MM.1S (cell line): ENCODE data around the gene LYRM4.

Source experiments
- DNase-seq: peaks from one replicate; pipeline ENCODE4 v3.0.0-alpha.2; 2015
- H2AFZ ChIP-seq: fragments of 300-600 bp; sonication (generic); 2 replicates; pipeline ENCODE4 v1.6.0; 2016; ENCODE audit warnings: antibody characterized with exemption, low read length
- H3F3A ChIP-seq: fragments of 300-600 bp; sonication (generic); 2 replicates; pipeline ENCODE4 v1.6.1; 2016; ENCODE audit warnings: mild to moderate bottlenecking, antibody characterized with exemption, low read length, moderate library complexity, mixed read lengths; ENCODE audit not compliant: insufficient read depth
- H3K27ac ChIP-seq: fragments of 300-600 bp; sonication (generic); 2 replicates; pipeline ENCODE4 v1.5.1; 2016; ENCODE audit warnings: mild to moderate bottlenecking, low read length
- H3K27me3 ChIP-seq: fragments of 300-600 bp; sonication (generic); replicated peaks from 2 replicates; pipeline ENCODE4 v1.6.0; 2016; ENCODE audit warnings: low read length; ENCODE audit not compliant: insufficient read depth
- H3K36me3 ChIP-seq: fragments of 300-600 bp; sonication (generic); replicated peaks from 2 replicates; pipeline ENCODE4 v1.6.1; 2016; ENCODE audit warnings: mild to moderate bottlenecking, low read length, mixed read lengths; ENCODE audit not compliant: insufficient read depth
- H3K4me1 ChIP-seq: fragments of 300-600 bp; sonication (generic); 2 replicates; pipeline ENCODE4 v1.6.1; 2016; ENCODE audit warnings: low read length, mixed read lengths
- H3K4me2 ChIP-seq: fragments of 300-600 bp; sonication (generic); 2 replicates; pipeline ENCODE4 v1.6.0; 2016; ENCODE audit warnings: low read depth, low read length
- H3K4me3 ChIP-seq: fragments of 300-600 bp; sonication (generic); 2 replicates; pipeline ENCODE4 v1.5.1; 2016; ENCODE audit warnings: low read length, mixed read lengths
- H3K79me2 ChIP-seq: fragments of 300-600 bp; sonication (generic); 2 replicates; pipeline ENCODE4 v1.6.1; 2016; ENCODE audit warnings: mixed run types, low read length, mixed read lengths
- H3K9ac ChIP-seq: fragments of 300-600 bp; sonication (generic); 2 replicates; pipeline ENCODE4 v1.6.1; 2016; ENCODE audit warnings: low read length, mixed read lengths
- H3K9me2 ChIP-seq: fragments of 300-600 bp; sonication (generic); replicated peaks from 2 replicates; pipeline ENCODE4 v1.6.1; 2016; ENCODE audit warnings: mild to moderate bottlenecking, low read length, mixed read lengths; ENCODE audit not compliant: insufficient read depth
- H3K9me3 ChIP-seq: fragments of 300-600 bp; sonication (generic); replicated peaks from 2 replicates; pipeline ENCODE4 v1.6.1; 2016; ENCODE audit warnings: mild to moderate bottlenecking, low read length, mixed read lengths; ENCODE audit not compliant: insufficient read depth
- H4K20me1 ChIP-seq: fragments of 300-600 bp; sonication (generic); 2 replicates; pipeline ENCODE4 v1.6.1; 2016; ENCODE audit warnings: mild to moderate bottlenecking, low read length, moderate library complexity, mixed read lengths; ENCODE audit not compliant: insufficient read depth
- CTCF ChIP-seq: fragments of 300-600 bp; sonication (generic); IDR thresholded peaks from 2 replicates; pipeline ENCODE4 v1.5.1; 2016; ENCODE audit warnings: antibody characterized with exemption, low read length, mixed read lengths
- EZH2 ChIP-seq: fragments of 300-600 bp; sonication (generic); optimal IDR thresholded peaks from 2 replicates; pipeline ENCODE3; 2017; ENCODE audit warnings: low read depth, mild to moderate bottlenecking, antibody characterized with exemption, low read length, mixed read lengths
- EZH2phosphoT487 ChIP-seq: fragments of 300-600 bp; sonication (generic); IDR thresholded peaks from 2 replicates; pipeline ENCODE4 v1.6.1; 2018; ENCODE audit warnings: antibody characterized with exemption, low read length

Gene LYRM4

GRCh38 chr6:5153186-5153585 lies 107.6 kb downstream of the LYRM4 start:
- no peak for TF ChIP-seq EZH2
- no peak for TF ChIP-seq CTCF
- no peak for TF ChIP-seq EZH2phosphoT487
- Histone ChIP-seq H4K20me1 (no peaks in the 10 kb centered on the region), H3K36me3 (no peaks in the 10 kb centered on the region), H3F3A (no peaks in the 10 kb centered on the region), H3K4me3 (no peak overlapping the region), H2AFZ (no peak overlapping the region), H3K4me2 (no peak overlapping the region), H3K9ac (no peak overlapping the region), H3K79me2 (peaks cover 3% of the 10 kb centered on the region; the same call in 1 of the 2 replicates), H3K9me2 (no peaks in the 10 kb centered on the region), H3K9me3 (no peaks in the 10 kb centered on the region), H3K27ac (no peak overlapping the region), H3K4me1 (no peaks in the 10 kb centered on the region), H3K27me3 (no peaks in the 10 kb centered on the region)
- no peak for DNase-seq

DNA sequence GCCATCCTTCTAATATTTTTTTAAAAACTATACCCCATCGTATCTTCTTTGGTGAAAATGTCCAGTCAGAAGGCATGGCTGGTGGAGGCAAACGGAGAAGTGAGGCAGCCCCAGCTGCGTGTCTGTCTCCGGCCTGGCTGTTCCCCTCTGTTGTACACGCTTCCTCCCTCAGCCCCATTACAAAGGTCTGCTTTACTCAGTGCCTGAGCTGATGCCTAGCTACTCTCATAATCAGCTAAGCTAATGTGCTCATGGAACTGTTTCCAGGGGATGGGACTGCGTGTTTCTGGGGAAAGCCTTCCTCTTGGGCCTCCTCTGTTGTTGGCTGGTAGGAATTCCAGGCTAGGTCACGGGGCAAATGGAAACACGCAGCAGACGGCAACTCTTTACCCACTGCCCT lies 108.3 kb downstream of the LYRM4 start:
- H3K27ac ChIP-seq: no peak overlapping the region
- peaks cover 3% of the 10 kb centered on the region; the same call in 1 of the 2 replicates for H3K79me2 ChIP-seq
- H3F3A ChIP-seq: no peaks in the 10 kb centered on the region
- no peaks in the 10 kb centered on the region for H4K20me1 ChIP-seq
- DNase-seq: no peak
- H3K9me3 ChIP-seq: no peaks in the 10 kb centered on the region
- no peak overlapping the region for H3K4me3 ChIP-seq
- H3K27me3 ChIP-seq: no peaks in the 10 kb centered on the region
- TF ChIP-seq EZH2 (no peak), EZH2phosphoT487 (no peak), CTCF (no peak)
- H3K9me2 ChIP-seq: no peaks in the 10 kb centered on the region
- H3K4me1 ChIP-seq: no peaks in the 10 kb centered on the region
- no peak overlapping the region for H2AFZ ChIP-seq
- H3K9ac ChIP-seq: no peak overlapping the region
- H3K36me3 ChIP-seq: no peaks in the 10 kb centered on the region
- H3K4me2 ChIP-seq: no peak overlapping the region

DNA sequence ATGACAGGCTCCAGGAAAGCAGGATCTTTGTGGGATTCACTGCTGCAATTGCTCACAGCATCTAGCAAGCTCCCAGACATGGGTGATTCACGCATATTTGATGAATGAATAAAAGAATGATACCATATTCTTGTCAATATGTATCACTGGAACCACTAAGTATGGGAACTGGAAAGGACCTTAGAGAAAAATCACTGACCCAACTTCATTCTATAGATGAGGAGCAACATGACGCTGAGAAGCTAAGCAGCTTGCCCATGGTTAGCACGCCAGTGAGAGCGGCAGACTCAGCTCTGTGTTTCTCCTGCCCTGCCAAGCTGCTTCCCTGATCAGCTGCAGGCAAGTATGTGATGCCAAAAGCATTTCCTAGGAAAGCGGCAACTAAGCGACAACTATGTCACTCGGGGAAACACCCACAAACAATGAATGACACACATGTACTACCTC lies 108.8 kb downstream of the LYRM4 start:
- Histone ChIP-seq H2AFZ (no peak overlapping the region), H3K27me3 (no peaks in the 10 kb centered on the region), H3K36me3 (no peaks in the 10 kb centered on the region), H3K9ac (no peak overlapping the region), H3K4me2 (no peak overlapping the region), H4K20me1 (no peaks in the 10 kb centered on the region), H3F3A (no peaks in the 10 kb centered on the region), H3K79me2 (peaks cover 3% of the 10 kb centered on the region; the same call in 1 of the 2 replicates), H3K4me1 (no peaks in the 10 kb centered on the region), H3K27ac (no peak overlapping the region), H3K9me2 (no peaks in the 10 kb centered on the region), H3K4me3 (no peak overlapping the region), H3K9me3 (no peaks in the 10 kb centered on the region)
- TF ChIP-seq EZH2: no peak
- TF ChIP-seq EZH2phosphoT487: no peak
- no peak for TF ChIP-seq CTCF
- no peak for DNase-seq
